IMR-90 (cell line): ENCODE measurements around the gene TTBK2. TPM values are rescaled to one million over a fixed set of nuclear protein-coding genes. Genes with fewer than 3 reads are reported as not detected.

Source experiments
- ATAC-seq: fragments of 200-7000 bp; cut with Tn5 transposase; 2 replicates; pipeline ENCODE4 v1.9.1; 2020; ENCODE audit warnings: low read depth, mild to moderate bottlenecking, moderate library complexity
- BruUV-seq: library from RNA; stranded (reverse); fragments of 400-500 nt; replicated peaks from 2 replicates; lab custom pipeline; 2021; lab: Mats Ljungman, UMichigan
- CTCF ChIA-PET: fragments of 300-600 bp; formaldehyde crosslinking; extraction: SDS; loops from one replicate; lab custom pipeline; 2021; ENCODE audit warnings: antibody characterized with exemption; lab: Yijun Ruan, JAX
- POLR2A ChIA-PET: fragments of 300-600 bp; sonication (Branson Sonifier 250); formaldehyde crosslinking; loops from one replicate; lab custom pipeline; 2022; ENCODE audit warnings: antibody characterized with exemption; ENCODE audit not compliant: unreplicated experiment; lab: Charles Lee
- DNase-seq: peaks from one replicate; pipeline ENCODE4 v3.0.0; 2013
- H2AFZ ChIP-seq: replicated peaks from 2 replicates; pipeline ENCODE3; 2013; ENCODE audit warnings: low read length, mild to moderate bottlenecking; ENCODE audit not compliant: poor library complexity
- H2AK5ac ChIP-seq: 2 replicates; pipeline ENCODE4 v1.6.1; 2013; ENCODE audit warnings: low read depth, low read length, inconsistent platforms
- H2AK9ac ChIP-seq: replicated peaks from 2 replicates; pipeline ENCODE3; 2013; ENCODE audit warnings: mild to moderate bottlenecking, low read depth, low read length, moderate library complexity; ENCODE audit not compliant: poor library complexity
- H2BK120ac ChIP-seq: 2 replicates; pipeline ENCODE4 v1.6.1; 2013; ENCODE audit warnings: low read depth, low read length, inconsistent platforms
- H2BK15ac ChIP-seq: 3 replicates; pipeline ENCODE4 v1.6.1; 2013; ENCODE audit warnings: low read depth, low read length, inconsistent platforms
- H2BK20ac ChIP-seq: 2 replicates; pipeline ENCODE4 v1.6.1; 2013; ENCODE audit warnings: low read depth, mild to moderate bottlenecking, inconsistent platforms, low read length, moderate library complexity
- H2BK5ac ChIP-seq: 2 replicates; pipeline ENCODE4 v1.6.1; 2013; ENCODE audit warnings: mild to moderate bottlenecking, low read depth, low read length, inconsistent platforms; ENCODE audit not compliant: poor library complexity, severe bottlenecking
- H3K14ac ChIP-seq: replicated peaks from 2 replicates; pipeline ENCODE4 v1.6.1; 2013; ENCODE audit warnings: low read depth, low read length, inconsistent platforms
- H3K18ac ChIP-seq: 2 replicates; pipeline ENCODE4 v1.6.1; 2013; ENCODE audit warnings: low read depth, low read length, control low read depth
- H3K23ac ChIP-seq: 2 replicates; pipeline ENCODE4 v1.6.1; 2013; ENCODE audit warnings: low read depth, low read length, inconsistent platforms
- H3K27ac ChIP-seq: 2 replicates; pipeline ENCODE4 v1.5.1; 2013; ENCODE audit warnings: mild to moderate bottlenecking, control low read depth, low read length; ENCODE audit not compliant: insufficient read depth
- H3K27me3 ChIP-seq: 2 replicates; pipeline ENCODE4 v1.6.1; 2013; ENCODE audit warnings: low read length; ENCODE audit not compliant: control insufficient read depth, insufficient read depth
- H3K36me3 ChIP-seq: 2 replicates; pipeline ENCODE4 v1.6.1; 2013; ENCODE audit warnings: low read length, mixed read lengths; ENCODE audit not compliant: control insufficient read depth, insufficient read depth
- H3K4ac ChIP-seq: 2 replicates; pipeline ENCODE4 v1.6.1; 2013; ENCODE audit warnings: low read depth, low read length, inconsistent platforms
- H3K4me1 ChIP-seq: 2 replicates; pipeline ENCODE4 v1.6.1; 2013; ENCODE audit warnings: low read length, mixed read lengths; ENCODE audit not compliant: control insufficient read depth, insufficient read depth
- H3K4me2 ChIP-seq: 2 replicates; pipeline ENCODE4 v1.6.1; 2013; ENCODE audit warnings: low read depth, mild to moderate bottlenecking, control low read depth, low read length, moderate library complexity
- H3K4me3 ChIP-seq: 2 replicates; pipeline ENCODE4 v1.5.1; 2013; ENCODE audit warnings: low read depth, mild to moderate bottlenecking, control low read depth, low read length, moderate library complexity; ENCODE audit not compliant: insufficient read depth
- H3K56ac ChIP-seq: 2 replicates; pipeline ENCODE4 v1.6.1; 2013; ENCODE audit warnings: low read length, inconsistent platforms; ENCODE audit not compliant: insufficient read depth; ENCODE audit errors: extremely low read depth
- H3K79me1 ChIP-seq, 2 experiments: 2 replicates each; pipeline ENCODE4 v1.6.1; 2013; ENCODE audit warnings: low read length in 2 of 2, inconsistent platforms in 1 of 2, low read depth in 1 of 2
- H3K9ac ChIP-seq: 2 replicates; pipeline ENCODE4 v1.6.1; 2013; ENCODE audit warnings: low read depth, low read length, control low read depth
- H3K9me1 ChIP-seq: 2 replicates; pipeline ENCODE4 v1.6.1; 2013; ENCODE audit warnings: low read length, inconsistent platforms; ENCODE audit not compliant: insufficient read depth
- H3K9me3 ChIP-seq: 2 replicates; pipeline ENCODE4 v1.6.1; 2013; ENCODE audit warnings: low read length; ENCODE audit not compliant: control insufficient read depth, insufficient read depth
- H4K20me1 ChIP-seq: 2 replicates; pipeline ENCODE4 v1.6.1; 2013; ENCODE audit warnings: low read length, inconsistent platforms; ENCODE audit not compliant: insufficient read depth
- H4K5ac ChIP-seq: 2 replicates; pipeline ENCODE4 v1.6.1; 2013; ENCODE audit warnings: mild to moderate bottlenecking, low read depth, low read length, control low read depth
- H4K8ac ChIP-seq, 2 experiments: 2 replicates each; pipeline ENCODE4 v1.6.1; 2013; ENCODE audit warnings: low read depth in 2 of 2, low read length in 2 of 2, control low read depth in 1 of 2, inconsistent platforms in 1 of 2
- H4K91ac ChIP-seq: 2 replicates; pipeline ENCODE4 v1.6.1; 2013; ENCODE audit warnings: low read depth, low read length, inconsistent platforms; ENCODE audit not compliant: insufficient read depth
- MAFK ChIP-seq: IDR thresholded peaks from 2 replicates; pipeline ENCODE4 v1.6.1; 2012; ENCODE audit warnings: low read depth, low read length, improper control_type of control experiment
- MAZ ChIP-seq: IDR thresholded peaks from 2 replicates; pipeline ENCODE4 v1.6.1; 2012; ENCODE audit warnings: low read depth, mild to moderate bottlenecking, low read length, improper control_type of control experiment, moderate library complexity, borderline replicate concordance
- NFE2L2 ChIP-seq: fragments of 150-350 bp; IDR thresholded peaks from 2 replicates; pipeline ENCODE4 v1.6.1; 2016; ENCODE audit warnings: low read depth, mild to moderate bottlenecking, low read length
- WGBS, 2 experiments: methylation state at CpG; one replicate each; pipeline versions ENCODE4 v1.1.5 to v1.1.7; 2013; ENCODE audit warnings: missing lambda C conversion rate in 2 of 2; ENCODE audit not compliant: insufficient read length in 1 of 2; ENCODE audit errors: extremely low coverage in 2 of 2; 5-methylcytosine and 5-hydroxymethylcytosine counted together
- dilution Hi-C: fragments of 300-500 bp; cut with HindIII; formaldehyde crosslinking; loops from one replicate; pipeline ENCODE4 v1.14.3; 2018; ENCODE audit warnings: low sequenced_read_pairs; ENCODE audit not compliant: unreplicated experiment
- in situ Hi-C: fragments of 300-500 bp; cut with MboI; formaldehyde crosslinking; loops from 3 replicates; pipeline ENCODE4 v1.14.3; 2019; ENCODE audit warnings: low sequenced_read_pairs, inconsistent platforms, mixed read lengths
- intact Hi-C: fragments of 100-400 bp; cut with micrococcal nuclease; formaldehyde crosslinking; loops from 2 replicates; pipeline ENCODE4 v1.10.0; 2022
- polyA plus RNA-seq, 3 experiments: library from polyadenylated mRNA; depleted of rRNA; stranded (reverse); fragments of >200 nt; gene quantifications; 2 replicates each; pipeline ENCODE4 v1.2.3, GENCODE V29; 2012; ENCODE audit warnings: low replicate concordance in 1 of 3
- total RNA-seq: library from RNA; depleted of rRNA; stranded (reverse); fragments of >200 nt; gene quantifications from 2 replicates; pipeline ENCODE4 v1.2.3, GENCODE V29; 2012

TTBK2 gene
- total and polyA plus RNA-seq, 2 of the 4 experiments (the other 2 are of a cell fraction), result 2.4 to 3.2 TPM

- Histone ChIP-seq H3K4me3 (no peak overlapping the region), H2AK5ac (no peak overlapping the region), H3K4ac (no peak overlapping the region), H2BK20ac (no peak overlapping the region), H3K27me3 (no peaks in the 10 kb centered on the region), H4K20me1 (no peaks in the 10 kb centered on the region), H2BK120ac (no peak overlapping the region), H3K18ac (no peak overlapping the region), H3K27ac (no peak overlapping the region), H4K91ac (no peak overlapping the region), H3K9ac (no peak overlapping the region), H3K36me3 (peaks cover 2% of the 10 kb centered on the region; the same call in 1 of the 2 replicates), H2AK9ac (no peak overlapping the region), H2BK15ac (no peak overlapping the region), H3K79me1 (no peaks in the 10 kb centered on the region), H4K5ac (no peak overlapping the region), H3K9me1 (no peaks in the 10 kb centered on the region), H2AFZ (no peak overlapping the region), H3K56ac (no peak overlapping the region), H3K4me2 (no peak overlapping the region), H3K4me1 (no peaks in the 10 kb centered on the region), H4K8ac (no peak overlapping the region), H3K14ac (no peak overlapping the region), H3K9me3 (no peaks in the 10 kb centered on the region), H3K23ac (no peak overlapping the region), H2BK5ac (no peak overlapping the region)
- ChIA-PET CTCF (no interaction called here), POLR2A (no interaction called here)
- intact Hi-C loops, result no loop called here
- no TSS peak for BruUV-seq
- dilution Hi-C loops, result no loop called here
- no CpG with 5 or more reads among the region's 1 CpG for WGBS, 2 experiments
- in situ Hi-C loops, result no loop called here
- TF ChIP-seq MAFK (no peak), NFE2L2 (no peak), MAZ (no peak)
- ATAC-seq (no peak), DNase-seq (no peak)
Observed at GRCh38 chr15:42784705-42785104, 135.9 kb downstream of the TTBK2 start.
